Neuron (in vitro differentiated cells): ENCODE measurements around the gene COL5A1.

Experiments used
- H2AFZ ChIP-seq: one replicate; pipeline ENCODE4 v1.6.1; 2013; ENCODE audit warnings: low read depth, mild to moderate bottlenecking, inconsistent platforms, low read length, moderate library complexity
- H3K27me3 ChIP-seq: one replicate; pipeline ENCODE4 v1.6.1; 2013; ENCODE audit warnings: low read length; ENCODE audit not compliant: insufficient read depth
- H3K36me3 ChIP-seq: one replicate; pipeline ENCODE4 v1.6.1; 2013; ENCODE audit warnings: low read length; ENCODE audit not compliant: insufficient read depth
- H3K4me1 ChIP-seq: one replicate; pipeline ENCODE4 v1.6.1; 2013; ENCODE audit warnings: low read length; ENCODE audit not compliant: insufficient read depth
- H3K4me3 ChIP-seq: 2 replicates; pipeline ENCODE4 v1.5.1; 2013; ENCODE audit warnings: mild to moderate bottlenecking, low read length, moderate library complexity
- H3K9me3 ChIP-seq: one replicate; pipeline ENCODE4 v1.6.1; 2013; ENCODE audit warnings: low read length

Gene COL5A1

GRCh38 chr9:134889386-134890154 is 248.0 kb downstream of the COL5A1 start:
- no peaks in the 10 kb centered on the region for H3K9me3 ChIP-seq
- H3K27me3 ChIP-seq: peaks cover 9% of the 10 kb centered on the region
- no peaks in the 10 kb centered on the region for H3K4me1 ChIP-seq
- H2AFZ ChIP-seq: no peak overlapping the region
- no peak overlapping the region for H3K4me3 ChIP-seq
- H3K36me3 ChIP-seq: no peaks in the 10 kb centered on the region

GRCh38 chr9:134890155-134890495 is 248.5 kb downstream of the COL5A1 start:
- Histone ChIP-seq H2AFZ (no peak overlapping the region), H3K27me3 (peaks cover 9% of the 10 kb centered on the region), H3K9me3 (no peaks in the 10 kb centered on the region), H3K4me3 (no peak overlapping the region), H3K36me3 (no peaks in the 10 kb centered on the region), H3K4me1 (no peaks in the 10 kb centered on the region)

- no peaks in the 10 kb centered on the region for H3K4me1 ChIP-seq
- H3K9me3 ChIP-seq: no peaks in the 10 kb centered on the region
- H3K36me3 ChIP-seq: no peaks in the 10 kb centered on the region
- peaks cover 9% of the 10 kb centered on the region for H3K27me3 ChIP-seq
- no peak overlapping the region for H2AFZ ChIP-seq
- H3K4me3 ChIP-seq: no peak overlapping the region
Measured at GRCh38 chr9:134891053-134891452, 249.4 kb downstream of the COL5A1 start.

DNA sequence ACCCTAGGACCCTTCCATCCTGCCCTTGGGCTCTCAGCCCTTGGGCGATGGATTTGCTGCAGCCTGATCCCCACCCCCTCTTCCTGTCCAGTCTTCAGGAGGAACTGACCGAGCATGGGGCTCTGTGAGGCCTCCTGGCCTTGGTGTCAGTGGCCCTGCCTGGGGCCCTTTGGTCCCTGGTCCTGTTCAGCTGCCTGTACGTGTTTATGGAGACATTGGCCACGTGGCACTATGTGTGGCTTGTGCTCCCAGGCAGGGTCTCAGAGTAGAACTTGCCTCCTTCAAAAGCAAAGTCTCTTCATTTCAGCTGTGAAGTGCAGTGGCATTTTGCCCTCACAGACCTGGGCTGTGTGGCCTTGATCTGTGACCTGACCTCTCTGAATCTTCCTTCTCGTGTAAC is 250.1 kb downstream of the COL5A1 start:
- peaks cover 9% of the 10 kb centered on the region for H3K27me3 ChIP-seq
- H3K36me3 ChIP-seq: no peaks in the 10 kb centered on the region
- no peaks in the 10 kb centered on the region for H3K4me1 ChIP-seq
- H3K9me3 ChIP-seq: no peaks in the 10 kb centered on the region
- no peak overlapping the region for H2AFZ ChIP-seq
- H3K4me3 ChIP-seq: no peak overlapping the region

DNA sequence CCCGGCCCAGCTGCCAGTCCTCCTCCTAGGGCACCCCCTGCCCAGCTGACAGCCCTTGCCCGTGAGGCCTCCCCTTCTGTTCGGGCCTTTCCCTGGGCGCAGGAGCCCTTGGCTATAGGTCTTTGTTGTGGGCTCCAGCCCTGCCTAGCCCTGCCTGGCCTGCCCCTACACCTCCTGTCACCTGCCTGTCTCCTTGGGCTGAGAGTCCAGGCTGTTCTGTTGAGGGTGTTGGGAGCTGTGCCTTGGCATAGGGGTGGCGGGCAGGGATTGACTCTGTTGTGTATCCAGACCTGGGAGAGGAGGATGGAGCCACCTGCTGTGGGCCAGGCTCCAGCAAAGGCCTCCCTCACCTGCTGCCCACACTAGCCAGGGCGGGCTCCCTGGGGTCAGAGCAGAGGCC is 250.6 kb downstream of the COL5A1 start:
- Histone ChIP-seq H2AFZ (no peak overlapping the region), H3K36me3 (no peaks in the 10 kb centered on the region), H3K4me1 (no peaks in the 10 kb centered on the region), H3K9me3 (no peaks in the 10 kb centered on the region), H3K4me3 (no peak overlapping the region), H3K27me3 (peaks cover 9% of the 10 kb centered on the region)

DNA sequence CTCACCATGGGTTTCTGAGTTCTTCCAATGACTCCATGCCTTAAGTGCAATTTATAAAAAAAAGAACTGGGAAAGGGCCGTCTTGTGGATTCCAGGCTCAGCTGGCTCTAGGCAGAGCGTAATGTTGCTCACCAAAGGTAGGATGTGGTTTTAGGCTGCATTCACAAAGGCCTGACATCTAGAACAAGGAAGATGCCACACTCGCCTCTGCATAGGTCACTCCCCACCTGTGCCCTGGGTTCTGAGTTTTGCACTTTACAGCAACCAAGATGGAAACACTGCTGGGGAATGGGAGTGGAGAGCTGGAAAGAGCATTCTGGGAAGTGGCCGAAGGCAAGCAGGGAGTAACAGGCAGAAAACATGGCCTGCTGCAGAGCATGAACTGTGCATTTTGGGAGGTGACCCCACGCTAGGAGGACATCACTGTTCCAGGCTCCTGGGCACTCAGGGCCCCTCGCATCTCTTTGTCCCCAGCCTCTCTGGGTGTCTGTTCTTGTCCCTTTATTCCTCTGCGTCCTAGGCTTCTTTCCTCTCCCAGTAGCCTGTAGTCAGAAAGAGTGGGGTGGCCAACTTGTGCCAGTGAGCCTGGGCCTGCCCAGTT is 251.3 kb downstream of the COL5A1 start:
- Histone ChIP-seq H3K27me3 (peaks cover 9% of the 10 kb centered on the region), H3K4me3 (no peak overlapping the region), H2AFZ (no peak overlapping the region), H3K4me1 (no peaks in the 10 kb centered on the region), H3K9me3 (no peaks in the 10 kb centered on the region), H3K36me3 (no peaks in the 10 kb centered on the region)
